ENCODE measurements around the gene PPM1H.
"Not testable (repeated sequence)": the region's sequence is repeated elsewhere in the genome, so short reads cannot be mapped to it uniquely, and the experiment has no call there.

Gene PPM1H

GRCh38 chr12:62732861-62733427 lies 202.0 kb downstream of the PPM1H start:
- DNase-seq (ENCODE audit: low read depth in 2 of 2), result no peak

GRCh38 chr12:62731055-62731820 lies 203.7 kb downstream of the PPM1H start:
- no peak for DNase-seq (ENCODE audit: low read depth in 2 of 2)

- DNase-seq (ENCODE audit: low read depth in 2 of 2), result no peak
These were observed 204.3 kb downstream of the PPM1H start for GRCh38 chr12:62730649-62731048.

- DNase-seq (ENCODE audit: low read depth in 2 of 2), result not testable (repeated sequence)
These were observed 205.1 kb downstream of the PPM1H start for GRCh38 chr12:62729579-62730544.

- DNase-seq (ENCODE audit: low read depth in 2 of 2), result no peak
These were observed 206.2 kb downstream of the PPM1H start for GRCh38 chr12:62728741-62729140.

GRCh38 chr12:62726471-62726980 lies 208.4 kb downstream of the PPM1H start:
- no peak for DNase-seq (ENCODE audit: low read depth in 2 of 2)

GRCh38 chr12:62725781-62726180 lies 209.2 kb downstream of the PPM1H start:
- DNase-seq (ENCODE audit: low read depth in 2 of 2), result no peak

- no peak for DNase-seq (ENCODE audit: low read depth in 2 of 2)
These were observed 210.0 kb downstream of the PPM1H start for GRCh38 chr12:62724947-62725451.

GRCh38 chr12:62724285-62724684 lies 210.7 kb downstream of the PPM1H start:
- no peak for DNase-seq (ENCODE audit: low read depth in 2 of 2)

- no peak for DNase-seq (ENCODE audit: low read depth in 2 of 2)
These were observed 211.8 kb downstream of the PPM1H start for GRCh38 chr12:62722971-62723680.

GRCh38 chr12:62720661-62721330 lies 214.2 kb downstream of the PPM1H start:
- no peak for DNase-seq (ENCODE audit: low read depth in 2 of 2)

- no peak for DNase-seq (ENCODE audit: low read depth in 2 of 2)
These were observed 214.9 kb downstream of the PPM1H start for GRCh38 chr12:62720025-62720424.

- DNase-seq (ENCODE audit: low read depth in 2 of 2), result no peak
These were observed 216.1 kb downstream of the PPM1H start for GRCh38 chr12:62718762-62719426.

GRCh38 chr12:62717643-62718042 lies 217.3 kb downstream of the PPM1H start:
- DNase-seq (ENCODE audit: low read depth in 2 of 2), result no peak

GRCh38 chr12:62716866-62717525 lies 218.0 kb downstream of the PPM1H start:
- no peak for DNase-seq (ENCODE audit: low read depth in 2 of 2)

GRCh38 chr12:62716037-62716436 lies 218.9 kb downstream of the PPM1H start:
- DNase-seq (ENCODE audit: low read depth in 2 of 2), result no peak

GRCh38 chr12:62714774-62715721 lies 219.9 kb downstream of the PPM1H start:
- no peak for DNase-seq (ENCODE audit: low read depth in 2 of 2)

- no peak for DNase-seq (ENCODE audit: low read depth in 2 of 2)
These were observed 220.7 kb downstream of the PPM1H start for GRCh38 chr12:62714181-62714773.

Measured in stimulated activated CD8-positive, alpha-beta memory T cell treated with anti-CD3 and anti-CD28 coated beads, Interleukin-2, amount 100 ng/mL, for 1 hour (primary cell).